H1 (cell line): ENCODE data around the gene MIB2. TPM values are rescaled to one million over a fixed set of nuclear protein-coding genes. Genes with fewer than 3 reads are reported as not detected.
"Not testable (repeated sequence)": the region's sequence is repeated elsewhere in the genome, so short reads cannot be mapped to it uniquely, and the experiment has no call there.

Source experiments
- CTCF ChIA-PET: fragments of 300-600 bp; sonication (Branson Sonifier 250); formaldehyde crosslinking; loops from one replicate; lab custom pipeline; 2021; ENCODE audit not compliant: partially characterized antibody; lab: Charles Lee
- POLR2A ChIA-PET: fragments of 300-600 bp; sonication (Branson Sonifier 250); formaldehyde crosslinking; loops from one replicate; lab custom pipeline; 2021; ENCODE audit warnings: inconsistent platforms; ENCODE audit not compliant: partially characterized antibody; lab: Charles Lee
- DNase-seq, 2 experiments: peaks; one replicate each; pipeline versions ENCODE4 v3.0.0 to v3.0.0-alpha.2; 2010 to 2022; ENCODE audit warnings: low spot score in 2 of 2, low read depth in 1 of 2, mixed read lengths in 1 of 2
- FAIRE-seq: peaks from 2 replicates; lab custom pipeline; 2011; peaks lifted over from hg19 to GRCh38; lab: Jason Lieb, UNC
- H2AFZ ChIP-seq: 2 replicates; pipeline ENCODE4 v1.8.1; 2012; ENCODE audit warnings: low read length, inconsistent platforms
- H2AK5ac ChIP-seq: 2 replicates; pipeline ENCODE4 v1.6.1; 2013; ENCODE audit warnings: low read depth, low read length
- H2BK120ac ChIP-seq: replicated peaks from 2 replicates; pipeline ENCODE3; 2013; ENCODE audit warnings: low read depth, low read length, inconsistent platforms
- H2BK12ac ChIP-seq: 2 replicates; pipeline ENCODE4 v1.6.1; 2013; ENCODE audit warnings: low read depth, low read length
- H2BK15ac ChIP-seq: 2 replicates; pipeline ENCODE4 v1.6.1; 2013; ENCODE audit warnings: low read length
- H2BK20ac ChIP-seq: 2 replicates; pipeline ENCODE4 v1.6.1; 2013; ENCODE audit warnings: low read length
- H2BK5ac ChIP-seq: 2 replicates; pipeline ENCODE4 v1.6.1; 2013; ENCODE audit warnings: low read depth, low read length
- H3K14ac ChIP-seq: 2 replicates; pipeline ENCODE4 v1.6.1; 2013; ENCODE audit warnings: inconsistent platforms; ENCODE audit not compliant: insufficient read length
- H3K18ac ChIP-seq: 2 replicates; pipeline ENCODE4 v1.6.1; 2013; ENCODE audit warnings: low read length; ENCODE audit errors: extremely low read depth
- H3K23ac ChIP-seq: 2 replicates; pipeline ENCODE4 v1.6.1; 2013; ENCODE audit warnings: inconsistent platforms; ENCODE audit not compliant: insufficient read length
- H3K23me2 ChIP-seq: 2 replicates; pipeline ENCODE4 v1.6.1; 2013; ENCODE audit warnings: low read depth, low read length
- H3K27ac ChIP-seq: 2 replicates; pipeline ENCODE4 v1.6.1; 2011; ENCODE audit warnings: low read depth, low read length, inconsistent platforms
- H3K27me3 ChIP-seq, 4 experiments: replicated peaks in 1 of 4; 1 replicate in 1 of 4; 2 replicates in 3 of 4; pipeline versions ENCODE4 v1.6.1 to v1.8.1; 2011 to 2013; ENCODE audit warnings: low read length in 3 of 4, mild to moderate bottlenecking in 3 of 4, inconsistent platforms in 2 of 4, mixed read lengths in 2 of 4, moderate library complexity in 1 of 4; ENCODE audit not compliant: control insufficient read depth in 3 of 4, insufficient read depth in 3 of 4; ENCODE audit errors: extremely low read depth in 1 of 4
- H3K36me3 ChIP-seq, 4 experiments: 2 replicates each; pipeline versions ENCODE4 v1.6.1 to v1.8.1; 2011 to 2013; ENCODE audit warnings: mild to moderate bottlenecking in 4 of 4, low read length in 3 of 4, moderate library complexity in 2 of 4, control low read depth in 1 of 4, inconsistent platforms in 1 of 4; ENCODE audit not compliant: insufficient read depth in 4 of 4, control insufficient read depth in 2 of 4
- H3K4ac ChIP-seq: replicated peaks from 2 replicates; pipeline ENCODE3; 2013; ENCODE audit warnings: low read length, low read depth, mixed read lengths, inconsistent platforms; ENCODE audit not compliant: insufficient read length
- H3K4me1 ChIP-seq, 4 experiments: replicated peaks in 1 of 4; 1 replicate in 1 of 4; 2 replicates in 3 of 4; pipeline versions ENCODE4 v1.6.1 to v1.8.1; 2011 to 2013; ENCODE audit warnings: low read length in 3 of 4, inconsistent platforms in 2 of 4, mixed read lengths in 1 of 4; ENCODE audit not compliant: insufficient read depth in 4 of 4, control insufficient read depth in 3 of 4
- H3K4me2 ChIP-seq, 2 experiments: 2 replicates each; pipeline versions ENCODE4 v1.6.1 to v1.8.1; 2011 to 2013; ENCODE audit warnings: low read depth in 2 of 2, low read length in 2 of 2, control low read depth in 1 of 2, inconsistent platforms in 1 of 2, mild to moderate bottlenecking in 1 of 2; ENCODE audit not compliant: insufficient read depth in 1 of 2
- H3K4me3 ChIP-seq, 4 experiments: fragments of 200-600, 300-600 bp in 1 of 4; sonication (generic), shearing (Covaris generic), sonication (Bioruptor Twin) in 1 of 4; 2 replicates each; pipeline versions ENCODE4 v1.5.1 to v1.8.1; 2011 to 2016; ENCODE audit warnings: low read length in 4 of 4, low read depth in 3 of 4, control low read depth in 2 of 4, inconsistent platforms in 2 of 4, mild to moderate bottlenecking in 2 of 4, mixed read lengths in 1 of 4, moderate library complexity in 1 of 4; ENCODE audit not compliant: insufficient read depth in 2 of 4; ENCODE audit errors: extremely low read depth in 1 of 4
- H3K56ac ChIP-seq: replicated peaks from 2 replicates; pipeline ENCODE3; 2013; ENCODE audit warnings: low read depth, mild to moderate bottlenecking, mixed read lengths, low read length, inconsistent platforms; ENCODE audit not compliant: insufficient read length
- H3K79me1 ChIP-seq: 2 replicates; pipeline ENCODE4 v1.6.1; 2013; ENCODE audit warnings: low read depth, low read length, control low read depth
- H3K79me2 ChIP-seq, 2 experiments: 2 replicates each; pipeline versions ENCODE4 v1.6.1 to v1.8.1; 2012 to 2013; ENCODE audit warnings: low read length in 2 of 2, mild to moderate bottlenecking in 2 of 2, inconsistent platforms in 1 of 2; ENCODE audit not compliant: insufficient read depth in 2 of 2, control insufficient read depth in 1 of 2
- H3K9ac ChIP-seq, 4 experiments: replicated peaks in 1 of 4; 1 replicate in 1 of 4; 2 replicates in 3 of 4; pipeline versions ENCODE4 v1.6.1 to v1.8.1; 2011 to 2013; ENCODE audit warnings: low read depth in 3 of 4, low read length in 3 of 4, control low read depth in 2 of 4, mild to moderate bottlenecking in 2 of 4, moderate library complexity in 2 of 4, inconsistent platforms in 1 of 4; ENCODE audit errors: extremely low read depth in 1 of 4
- H3K9me3 ChIP-seq, 2 experiments: 2 replicates each; pipeline versions ENCODE4 v1.6.1 to v1.8.1; 2012 to 2013; ENCODE audit warnings: mild to moderate bottlenecking in 2 of 2, moderate library complexity in 2 of 2, control low read depth in 1 of 2, inconsistent platforms in 1 of 2, low read depth in 1 of 2, low read length in 1 of 2, mixed read lengths in 1 of 2; ENCODE audit not compliant: insufficient read depth in 2 of 2
- H4K20me1 ChIP-seq, 2 experiments: replicated peaks in 1 of 2; 2 replicates each; pipeline versions ENCODE3 to v1.8.1; 2011 to 2013; ENCODE audit warnings: inconsistent platforms in 2 of 2, low read length in 2 of 2, mild to moderate bottlenecking in 1 of 2; ENCODE audit not compliant: insufficient read depth in 2 of 2, control insufficient read depth in 1 of 2
- H4K5ac ChIP-seq: 2 replicates; pipeline ENCODE4 v1.6.1; 2013; ENCODE audit warnings: low read length, low read depth, mixed read lengths, inconsistent platforms; ENCODE audit not compliant: insufficient read length
- H4K8ac ChIP-seq: 2 replicates; pipeline ENCODE4 v1.8.0; 2013; ENCODE audit warnings: mild to moderate bottlenecking, moderate library complexity, low read length, inconsistent platforms; ENCODE audit not compliant: insufficient read depth; ENCODE audit errors: extremely low read depth
- H4K91ac ChIP-seq: replicated peaks from 2 replicates; pipeline ENCODE3; 2013; ENCODE audit warnings: low read length, mixed read lengths, inconsistent platforms; ENCODE audit not compliant: insufficient read length
- GABPA ChIP-seq: IDR thresholded peaks from 2 replicates; pipeline ENCODE4 v1.6.1; 2011; ENCODE audit warnings: mild to moderate bottlenecking, low read length, moderate library complexity, borderline replicate concordance; ENCODE audit not compliant: insufficient read depth
- POLR2A ChIP-seq, 2 experiments: IDR thresholded peaks; 1 replicate in 1 of 2; 2 replicates in 1 of 2; pipeline ENCODE4 v1.6.1; 2011; ENCODE audit warnings: low read depth in 2 of 2, low read length in 2 of 2, mild to moderate bottlenecking in 2 of 2; ENCODE audit errors: control extremely low read depth in 1 of 2
- POLR2AphosphoS5 ChIP-seq: IDR thresholded peaks from 2 replicates; pipeline ENCODE4 v1.6.1; 2011; ENCODE audit warnings: low read depth, low read length
- SRF ChIP-seq: IDR thresholded peaks from 2 replicates; pipeline ENCODE4 v1.6.1; 2011; ENCODE audit warnings: mild to moderate bottlenecking, low read depth, low read length, moderate library complexity
- TAF1 ChIP-seq: IDR thresholded peaks from 2 replicates; pipeline ENCODE4 v1.6.1; 2011; ENCODE audit warnings: mild to moderate bottlenecking, low read depth, low read length
- TBP ChIP-seq: IDR thresholded peaks from 2 replicates; pipeline ENCODE4 v1.6.1; 2011; ENCODE audit warnings: low read depth, low read length, improper control_type of control experiment
- WGBS, 2 experiments: shearing (Covaris generic) in 1 of 2; methylation state at CpG; one replicate each; pipeline versions ENCODE4 v1.1.6 to v1.1.7; 2013 to 2015; ENCODE audit warnings: low lambda C conversion rate in 2 of 2, mixed read lengths in 2 of 2, inconsistent platforms in 1 of 2, low coverage in 1 of 2, missing lambda C conversion rate in 1 of 2; ENCODE audit not compliant: insufficient replicate concordance in 2 of 2, insufficient coverage in 1 of 2, insufficient read length in 1 of 2; ENCODE audit errors: extremely low coverage in 1 of 2, missing lambda C conversion rate in 1 of 2; 5-methylcytosine and 5-hydroxymethylcytosine counted together
- polyA plus RNA-seq, 7 experiments: library from polyadenylated mRNA; depleted of rRNA in 3 of 7; stranded (reverse) in 5 of 7; unstranded in 2 of 7; fragments of >200 nt in 5 of 7; fragments of 200-250 nt in 2 of 7; gene quantifications; 1 replicate in 5 of 7; 2 replicates in 1 of 7; 4 replicates in 1 of 7; pipeline versions ENCODE4 v1.2.1 to v1.2.3, GENCODE V29; 2011 to 2013; ENCODE audit warnings: missing spikeins in 2 of 7, mixed read lengths in 2 of 7
- total RNA-seq: library from RNA; stranded (reverse); fragmentation: NEBNext Ultra II Directional; extraction: Animal tissue kit (Norgen Biotek cat#: 25700); gene quantifications from 2 replicates; pipeline ENCODE4 v1.2.1, GENCODE V29; 2021
- TF ChIP-seq, protein P1 (sequence below): IDR thresholded peaks from 2 replicates; pipeline ENCODE4 v1.6.1; 2011; ENCODE audit warnings: low read depth, mild to moderate bottlenecking, low read length; ENCODE audit not compliant: insufficient read depth
- TF ChIP-seq, protein P2 (sequence below): IDR thresholded peaks from 2 replicates; pipeline ENCODE4 v1.6.1; 2012; ENCODE audit warnings: inconsistent platforms

Gene MIB2
- total and polyA plus RNA-seq, 2 of the 8 experiments (the other 6 are each of a cell fraction or from before 2014, with no cell fraction given), result 32.5 to 60.0 TPM

DNA sequence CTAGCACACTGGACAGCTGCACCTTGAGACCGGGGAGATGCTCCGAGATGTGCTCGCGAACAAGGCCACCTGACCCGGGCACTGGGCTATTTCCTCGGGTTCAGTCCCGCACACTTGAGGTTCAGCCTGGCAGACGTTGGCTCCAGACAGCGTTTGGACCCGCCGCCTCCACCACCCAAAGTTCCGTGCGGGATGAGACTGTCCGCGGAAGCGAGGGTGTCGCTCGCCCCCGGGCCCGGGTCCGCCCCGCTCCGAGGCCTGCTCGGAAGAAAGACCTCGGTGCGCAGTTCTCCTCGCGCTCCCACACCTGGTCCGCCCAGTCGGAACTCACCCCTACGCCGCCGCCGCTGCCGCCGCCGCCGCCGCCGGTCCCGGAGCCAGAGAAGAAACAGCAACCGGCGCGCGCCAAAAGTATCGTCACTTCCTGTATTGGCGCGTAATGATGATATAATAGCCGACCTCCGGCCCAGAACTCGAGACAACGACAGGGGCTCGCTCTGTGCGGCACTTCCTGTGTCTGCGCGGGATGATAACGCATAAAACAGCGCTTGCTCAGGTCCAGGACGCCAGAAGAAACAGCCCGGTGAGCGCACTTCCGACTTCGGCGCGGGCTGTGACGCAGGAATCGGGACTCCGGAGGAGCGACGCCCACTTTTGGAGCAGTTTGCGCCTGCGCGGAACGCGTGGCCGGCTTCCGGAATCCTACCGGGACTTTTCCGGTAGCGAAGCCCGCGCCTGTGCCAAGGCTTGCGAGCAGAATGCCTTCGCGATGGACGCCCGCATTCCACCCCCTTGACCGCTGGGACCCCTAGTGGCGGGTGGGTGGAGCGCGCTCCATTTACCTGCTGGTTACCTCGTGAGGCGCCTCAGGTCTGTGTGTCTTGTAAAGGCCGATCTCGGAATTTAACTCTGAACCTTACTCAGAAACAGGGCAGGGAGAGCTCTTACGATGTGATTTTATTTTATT is 43.6 kb downstream of the MIB2 start, which contains the start of gene CDK11B (continued):
- TF ChIP-seq, protein P1, sequence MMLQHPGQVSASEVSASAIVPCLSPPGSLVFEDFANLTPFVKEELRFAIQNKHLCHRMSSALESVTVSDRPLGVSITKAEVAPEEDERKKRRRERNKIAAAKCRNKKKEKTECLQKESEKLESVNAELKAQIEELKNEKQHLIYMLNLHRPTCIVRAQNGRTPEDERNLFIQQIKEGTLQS, result peak; percentile 80; the same call in 1 of the 2 replicates
- peak; percentile 71 for TF ChIP-seq TBP
- TF ChIP-seq TAF1, result peak; percentile 66
- peak; percentile 80; the same call in 1 of the 2 replicates for TF ChIP-seq GABPA
- 0 out of 2 replicates have a peak, but pooled peaks have one; percentile 39 for TF ChIP-seq SRF
- TF ChIP-seq, protein P2, sequence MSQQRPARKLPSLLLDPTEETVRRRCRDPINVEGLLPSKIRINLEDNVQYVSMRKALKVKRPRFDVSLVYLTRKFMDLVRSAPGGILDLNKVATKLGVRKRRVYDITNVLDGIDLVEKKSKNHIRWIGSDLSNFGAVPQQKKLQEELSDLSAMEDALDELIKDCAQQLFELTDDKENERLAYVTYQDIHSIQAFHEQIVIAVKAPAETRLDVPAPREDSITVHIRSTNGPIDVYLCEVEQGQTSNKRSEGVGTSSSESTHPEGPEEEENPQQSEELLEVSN, result peak; percentile 24; the same call in 1 of the 2 replicates
- peak; percentile 73 for TF ChIP-seq POLR2AphosphoS5
- TF ChIP-seq POLR2A (IDR thresholded peaks at IDR 0.05; ENCODE audit: control extremely low read depth in 1 of 2, low read depth in 2 of 2, low read length in 2 of 2), result peak in 1 of 2 experiments; percentile 66; a peak in 1 of 3 replicates

DNA sequence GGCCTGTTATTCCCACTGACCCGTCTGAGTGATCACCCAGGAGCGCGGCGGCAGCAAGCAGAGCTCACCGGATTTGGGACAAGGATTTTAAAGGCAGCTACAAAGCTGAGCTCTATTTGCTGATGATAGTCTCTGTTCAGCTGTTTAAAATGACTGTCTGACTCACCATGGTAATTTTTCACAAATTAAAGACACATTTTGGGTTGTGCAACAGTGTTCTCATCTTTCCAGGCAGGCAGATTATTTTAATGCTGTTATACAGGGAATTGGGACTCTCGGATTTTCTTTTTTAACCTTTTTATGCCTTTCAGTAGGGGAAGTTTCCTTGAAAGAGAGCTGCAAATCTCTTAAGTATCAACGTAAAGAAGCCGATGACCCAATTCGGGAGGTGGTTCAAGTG is 47.1 kb downstream of the MIB2 start:
- not testable (repeated sequence) for H2BK20ac ChIP-seq, H2BK12ac ChIP-seq, H2BK15ac ChIP-seq, H3K23me2 ChIP-seq, H3K14ac ChIP-seq, H3K4me2 ChIP-seq, H3K27ac ChIP-seq, H3K79me1 ChIP-seq, DNase-seq, H2BK5ac ChIP-seq, H3K79me2 ChIP-seq, H4K8ac ChIP-seq, H2BK120ac ChIP-seq, H4K20me1 ChIP-seq, H3K23ac ChIP-seq, FAIRE-seq, H2AFZ ChIP-seq, H3K18ac ChIP-seq, H3K4me1 ChIP-seq, H3K9me3 ChIP-seq, H4K91ac ChIP-seq, H3K4me3 ChIP-seq, H2AK5ac ChIP-seq, H3K4ac ChIP-seq, H4K5ac ChIP-seq, H3K56ac ChIP-seq, H3K27me3 ChIP-seq, H3K9ac ChIP-seq
- CTCF ChIA-PET, result interaction anchor here (1.7 kb wide), 1 partner anchor 16 kb away, joined by 7 read pairs; no protein-coding TSS in a partner anchor
- POLR2A ChIA-PET, result interaction anchor here (0.9 kb wide), 1 partner anchor 66 kb away, joined by 3 read pairs; no protein-coding TSS in a partner anchor
- peaks cover 0 to 17% (median 7%) of the 10 kb centered on the region in 4 experiments; a peak in 5 of 8 replicates for H3K36me3 ChIP-seq
- WGBS, 2 experiments, result 99% methylated on average over 5 of the region's 9 CpGs; no CpG with 5 or more reads in 1 of the 2 experiments
